NCI-H446 treated with DMSO at 0.1 percent for 48 hours (cell line): ENCODE results near the gene NLGN1.
A peak's percentile ranks its signal among the peaks of the same experiment; 100 is the strongest.

ENCODE experiments used
- DNase-seq: peaks from one replicate; lab custom pipeline; 2025; lab: John Stamatoyannopoulos, UW

The NLGN1 gene

DNA sequence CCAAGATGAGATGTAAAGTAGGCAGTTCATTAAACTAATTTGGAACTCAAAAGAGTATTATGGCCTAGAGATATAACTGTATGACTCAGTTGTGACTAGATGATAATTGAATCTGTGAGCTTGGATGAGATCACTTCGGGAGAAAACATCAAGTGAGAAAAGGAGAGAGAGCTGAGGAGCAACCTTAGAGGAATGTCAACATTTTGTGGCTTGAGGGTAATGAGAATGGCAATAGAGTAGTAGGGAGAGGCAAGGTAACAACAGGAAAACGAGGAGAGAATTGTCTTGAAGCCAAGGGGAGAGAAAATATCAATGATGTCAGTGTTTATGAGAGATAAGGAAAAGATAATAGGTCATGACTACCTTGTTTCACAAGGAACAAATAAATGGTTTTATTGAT is 580.2 kb downstream of the NLGN1 start:
- DNase-seq: no peak

DNA sequence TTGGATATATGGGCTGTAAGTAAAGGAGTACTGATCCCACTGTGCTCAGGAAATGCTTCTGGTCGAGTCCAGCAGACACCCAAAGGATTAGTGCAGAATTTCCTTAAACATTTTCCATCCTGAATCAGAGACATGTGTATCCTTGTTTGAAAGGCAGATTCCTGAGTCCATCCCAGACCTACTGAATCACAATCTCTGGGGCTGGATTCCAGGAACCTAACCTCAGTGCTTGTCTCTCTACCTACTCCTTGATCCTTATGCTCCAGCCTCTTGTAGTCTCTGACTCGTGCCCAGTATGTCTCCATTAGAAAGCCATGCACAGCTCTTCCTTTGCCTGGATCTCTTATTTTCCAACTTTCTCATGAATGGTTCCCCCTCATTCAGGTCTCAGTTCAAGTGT is 585.8 kb downstream of the NLGN1 start:
- no peak for DNase-seq

DNA sequence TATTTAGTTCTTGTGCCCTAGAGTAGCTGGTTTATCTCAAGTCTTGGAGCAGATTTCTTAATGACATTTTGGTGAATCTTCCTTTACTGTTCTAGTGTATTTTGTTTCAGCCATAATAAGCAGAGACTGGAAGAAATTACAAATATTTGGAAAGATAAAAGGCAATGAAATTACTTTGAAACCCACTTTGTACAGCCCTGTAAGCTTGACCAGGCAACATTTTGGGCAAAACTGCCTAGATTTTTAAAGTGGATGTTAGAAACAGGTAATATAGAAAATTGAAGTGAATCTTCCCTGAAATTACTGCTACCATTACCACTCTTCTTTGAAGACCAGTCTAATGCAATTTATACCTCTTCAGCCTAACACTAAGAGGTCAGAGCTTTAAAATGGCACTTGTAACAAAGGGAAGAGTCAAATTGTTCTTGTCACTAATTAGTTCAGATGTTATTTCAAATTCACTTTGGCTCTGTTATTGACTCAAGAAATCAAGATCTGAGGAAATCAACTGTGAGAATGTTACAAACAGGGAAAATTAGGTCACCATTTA is 589.4 kb downstream of the NLGN1 start:
- peak; percentile 10 for DNase-seq

DNA sequence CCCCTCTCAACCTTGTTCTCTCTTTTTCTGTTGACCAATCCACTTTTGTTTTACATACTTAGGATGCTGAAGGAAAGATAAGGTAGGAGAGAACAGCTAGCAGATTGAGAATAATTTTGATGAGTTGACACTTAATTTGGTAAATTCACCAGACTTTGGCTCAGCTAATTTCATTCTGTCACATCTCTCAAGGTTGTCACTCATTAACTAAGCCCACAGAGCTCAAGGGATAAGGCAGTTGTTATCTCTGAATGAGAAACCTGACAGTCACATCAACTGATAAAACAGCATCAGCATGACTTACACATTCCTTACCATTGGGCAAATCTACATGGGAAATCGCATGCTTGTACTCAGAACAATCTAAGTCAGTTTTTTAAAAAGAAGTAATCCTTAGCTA is 591.4 kb downstream of the NLGN1 start:
- DNase-seq: no peak

DNA sequence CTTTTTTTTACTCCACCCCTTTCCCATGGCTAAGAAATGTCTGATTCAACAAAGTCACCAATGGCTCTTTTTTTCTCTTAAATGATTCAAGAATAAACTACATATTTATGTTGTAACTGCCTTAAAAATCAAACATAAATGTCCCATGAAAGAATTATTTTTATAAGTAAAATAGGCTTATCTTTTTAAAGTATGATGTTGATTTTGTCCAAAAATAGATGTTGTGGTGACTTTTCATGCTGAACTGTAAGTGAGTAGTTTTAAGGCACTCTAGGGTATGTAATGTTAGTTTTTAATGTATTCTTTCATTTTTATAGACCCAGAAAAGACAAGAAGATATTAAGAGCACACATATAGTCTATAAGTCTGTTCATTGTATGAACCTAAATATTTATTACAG is 594.9 kb downstream of the NLGN1 start:
- no peak for DNase-seq

DNA sequence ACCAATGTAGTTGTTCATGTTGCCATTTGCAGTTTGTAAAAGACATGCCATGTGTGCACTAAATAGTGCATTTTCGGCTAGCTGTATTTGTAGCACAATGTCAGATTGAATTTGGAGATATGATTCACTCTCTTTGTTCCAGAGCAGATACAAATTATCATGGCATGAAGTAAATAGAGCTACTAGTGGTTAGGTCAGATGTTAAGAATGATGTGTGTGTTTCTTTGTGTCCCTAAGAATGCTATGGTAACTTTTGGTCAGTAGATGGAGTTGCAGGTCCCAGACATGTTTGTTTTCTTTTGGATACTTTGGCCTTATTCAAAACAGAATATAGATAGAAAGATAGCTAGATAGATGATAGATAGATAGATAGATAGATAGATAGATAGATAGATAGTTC is 595.8 kb downstream of the NLGN1 start:
- DNase-seq: peak; percentile 80

DNA sequence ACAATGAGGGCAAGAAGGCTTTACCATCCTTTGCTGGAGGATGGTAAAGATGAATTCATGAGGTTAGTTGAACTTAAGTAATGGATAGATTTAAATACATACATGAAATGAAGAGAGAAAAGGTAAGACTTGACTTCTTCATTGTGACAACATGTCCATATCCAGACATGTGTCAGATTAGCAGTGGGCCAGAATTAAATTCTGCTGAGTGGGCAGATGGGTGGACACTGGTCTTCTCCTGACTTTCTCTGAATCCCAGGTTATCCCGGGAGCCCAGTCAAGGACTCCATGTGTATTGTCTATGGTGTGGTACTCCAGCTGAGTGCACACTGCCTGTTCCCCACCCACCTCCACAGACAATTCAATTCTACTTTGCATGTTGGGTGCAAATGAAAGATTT is 603.1 kb downstream of the NLGN1 start:
- no peak for DNase-seq

DNA sequence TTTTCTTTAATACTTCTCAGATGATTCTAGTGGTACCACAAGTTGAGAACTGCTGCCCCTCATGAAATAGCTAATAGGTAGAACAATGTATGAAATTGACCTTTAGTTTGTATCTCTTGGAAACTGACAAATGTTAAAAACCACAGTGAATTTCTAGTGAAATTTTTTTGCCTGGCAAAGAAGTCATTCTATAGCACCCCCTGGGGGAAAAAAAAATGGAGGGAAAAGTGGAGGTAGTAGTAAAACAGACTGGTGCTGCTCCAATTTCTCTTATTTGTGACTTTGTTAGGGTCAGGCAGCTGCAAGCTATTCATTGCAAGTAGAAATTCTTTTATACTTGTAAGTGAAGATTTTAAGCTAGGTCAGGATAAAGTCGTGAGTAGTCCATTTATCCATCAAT is 605.0 kb downstream of the NLGN1 start:
- DNase-seq: no peak

DNA sequence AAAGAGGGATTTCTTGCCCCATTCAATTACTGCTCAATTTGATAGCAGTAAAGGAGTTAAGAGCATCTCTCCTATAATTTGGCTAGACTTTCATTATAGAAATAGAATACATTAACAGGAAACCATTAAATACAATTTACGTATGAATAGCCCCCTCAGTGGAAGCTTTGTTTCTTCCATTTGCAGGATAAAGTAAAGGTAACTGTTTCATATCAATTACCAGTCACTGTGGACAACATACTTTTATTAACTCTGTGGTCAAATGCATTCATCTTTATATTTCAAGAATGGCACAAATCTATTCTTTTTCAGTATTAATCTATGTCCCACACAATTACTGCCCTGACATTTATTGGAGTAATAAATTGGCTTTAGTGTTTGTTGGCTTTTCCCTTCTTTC is 613.4 kb downstream of the NLGN1 start:
- DNase-seq: no peak

DNA sequence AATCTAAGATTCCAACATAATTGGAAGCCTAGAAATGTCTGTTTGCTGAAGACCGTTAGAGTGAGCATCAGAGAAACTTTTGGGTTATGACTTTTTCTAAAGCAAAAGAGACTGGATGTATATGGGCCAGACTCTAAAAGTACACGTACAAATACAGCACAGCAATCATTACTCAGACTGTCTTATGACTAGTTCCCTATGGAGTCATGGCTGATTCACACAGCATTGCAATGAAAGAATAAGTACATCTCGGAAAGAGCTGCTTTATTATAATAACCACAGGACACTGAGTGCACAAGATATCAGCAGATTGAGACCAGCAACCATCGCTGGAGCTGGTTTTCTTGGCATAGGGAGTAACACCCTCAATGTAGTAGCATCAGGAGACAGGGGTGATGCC is 618.6 kb downstream of the NLGN1 start:
- DNase-seq: peak; percentile 58

DNA sequence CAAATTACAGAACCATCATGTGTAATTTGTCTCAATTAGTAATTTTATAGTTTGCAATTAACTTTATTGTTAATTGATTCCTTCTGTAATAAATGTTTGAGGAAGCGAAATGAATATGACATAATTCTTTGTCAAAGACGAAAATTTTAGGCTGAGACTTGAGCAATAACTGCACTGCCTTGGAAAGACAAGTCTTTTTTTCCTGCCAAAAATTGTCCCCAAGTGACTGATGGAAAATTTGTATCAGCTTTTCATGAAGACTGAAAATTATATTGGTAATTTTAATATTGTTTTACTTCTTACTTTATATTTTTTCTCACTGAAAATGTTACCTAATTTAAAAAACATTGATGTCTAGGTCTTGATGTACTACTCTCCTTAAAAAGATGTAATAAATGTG is 622.6 kb downstream of the NLGN1 start:
- DNase-seq: no peak

DNA sequence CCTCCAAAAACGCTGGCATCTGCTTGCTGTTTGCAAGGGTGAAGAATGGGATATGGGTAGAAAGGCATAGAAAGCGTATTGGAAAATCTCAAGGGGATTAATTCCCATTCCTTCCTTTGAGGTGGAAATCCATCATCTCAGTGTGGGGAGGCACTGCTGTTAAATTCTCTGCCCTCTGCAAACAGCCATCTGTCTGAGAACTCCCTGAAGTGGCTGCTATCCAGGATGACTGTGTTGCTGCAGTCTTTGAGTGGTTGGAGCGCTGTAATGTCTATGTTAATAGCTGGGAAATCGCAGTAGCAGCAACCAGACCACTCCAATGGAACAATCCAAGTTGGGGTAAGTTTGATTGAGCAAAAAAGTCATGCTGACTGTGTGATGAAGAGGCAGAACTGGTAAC is 625.9 kb downstream of the NLGN1 start:
- DNase-seq: peak; percentile 100

DNA sequence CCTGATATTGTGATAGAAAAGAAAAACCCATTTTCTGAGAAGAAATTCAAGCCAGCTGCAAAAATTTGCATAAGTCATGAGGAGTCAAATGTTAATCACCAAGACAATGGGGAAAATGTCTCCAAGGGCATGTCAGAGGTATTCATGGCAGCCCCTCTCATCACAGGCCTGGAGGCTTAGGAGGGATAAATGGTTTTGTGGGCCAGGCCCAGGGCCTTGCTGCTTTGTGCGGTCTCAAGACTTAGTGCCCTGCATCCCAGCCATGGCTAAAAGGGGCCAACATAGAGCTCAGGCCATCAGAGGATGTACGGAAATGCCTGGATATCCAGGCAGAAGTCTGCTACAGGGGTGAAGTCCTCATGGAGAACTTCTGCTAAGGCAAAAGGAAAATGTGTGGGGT is 631.1 kb downstream of the NLGN1 start:
- DNase-seq: no peak

DNA sequence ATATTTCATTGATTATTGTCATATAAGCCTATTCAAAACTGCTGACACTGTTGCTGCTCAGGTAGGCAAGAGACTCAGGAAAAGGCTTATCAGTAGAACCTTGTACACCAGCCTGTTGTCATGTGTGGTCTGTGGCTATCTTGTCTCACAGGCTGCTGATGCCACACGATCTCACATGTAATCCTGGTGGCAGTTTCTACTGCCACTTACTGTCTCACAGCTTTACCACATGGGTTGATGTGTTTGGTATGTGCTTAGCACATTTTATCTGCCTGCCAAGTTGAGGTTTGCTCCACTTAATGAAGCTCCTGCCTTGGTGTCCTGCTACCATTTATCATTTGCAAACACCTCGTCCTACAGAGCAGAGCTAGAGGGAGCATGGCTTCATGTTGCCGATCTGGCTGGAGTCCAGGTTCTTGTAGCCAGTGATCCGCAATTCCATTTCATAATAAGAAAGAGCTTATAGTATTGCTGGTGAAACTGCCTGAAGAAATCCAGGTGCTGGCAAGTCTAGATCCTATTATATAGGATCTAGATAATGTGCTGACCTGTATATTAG is 637.9 kb downstream of the NLGN1 start:
- peak; percentile 61 for DNase-seq

DNA sequence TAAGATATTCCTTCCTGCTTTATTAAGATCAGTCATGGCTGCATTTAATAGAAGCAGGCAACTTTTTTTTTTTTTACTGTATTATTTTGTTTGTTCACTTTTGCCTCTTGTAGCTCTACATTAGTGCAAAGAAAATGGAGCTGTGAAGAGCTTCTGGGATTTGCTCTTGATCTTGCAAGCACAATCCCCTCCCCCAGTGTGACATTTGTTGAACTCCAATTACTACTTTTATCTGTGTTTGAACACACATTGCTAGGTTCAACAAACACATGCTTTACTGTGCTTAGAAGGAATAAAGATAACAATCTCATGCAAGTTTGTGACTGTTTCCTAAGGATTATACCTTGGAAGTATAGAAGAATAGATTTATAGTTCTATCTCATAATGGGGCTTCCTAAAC is 648.8 kb downstream of the NLGN1 start:
- no peak for DNase-seq

DNA sequence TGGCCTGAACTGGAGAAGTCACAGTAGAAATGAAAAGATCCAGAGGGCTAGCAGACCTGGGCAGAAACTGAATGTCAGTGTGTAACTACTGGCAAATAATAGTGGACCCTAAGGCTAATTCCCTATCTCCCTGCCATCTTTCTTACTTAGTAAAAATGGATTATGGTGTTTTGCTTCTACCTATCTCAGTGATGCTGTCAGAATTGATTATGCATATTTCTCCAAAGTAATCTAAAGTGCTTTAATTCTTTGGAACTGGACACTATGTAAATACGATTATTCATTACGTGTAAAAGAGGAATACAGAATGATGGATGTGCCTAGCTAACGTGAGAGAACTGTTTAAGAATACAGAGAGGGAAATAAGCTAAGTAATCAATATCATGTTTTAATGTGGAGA is 651.9 kb downstream of the NLGN1 start:
- DNase-seq: no peak

DNA sequence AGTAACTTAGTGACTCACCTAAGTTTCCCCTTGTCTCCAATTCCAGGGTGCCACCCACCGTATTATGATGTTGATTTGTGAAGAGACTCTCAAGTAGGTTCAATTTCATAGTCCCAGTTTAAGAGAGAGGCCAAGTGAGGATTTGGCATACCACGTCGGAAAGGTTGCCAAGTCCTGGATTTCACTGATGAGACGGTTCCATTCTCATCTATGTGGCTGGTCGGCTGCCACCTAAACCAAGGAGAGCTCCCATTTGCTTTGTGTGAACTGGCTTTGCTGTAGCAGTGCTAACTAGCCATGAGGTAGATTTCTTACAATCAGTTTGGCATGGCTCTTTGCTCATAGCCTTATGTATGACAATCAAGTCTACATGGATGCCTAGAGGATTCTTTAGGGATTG is 653.6 kb downstream of the NLGN1 start:
- peak; percentile 93 for DNase-seq

DNA sequence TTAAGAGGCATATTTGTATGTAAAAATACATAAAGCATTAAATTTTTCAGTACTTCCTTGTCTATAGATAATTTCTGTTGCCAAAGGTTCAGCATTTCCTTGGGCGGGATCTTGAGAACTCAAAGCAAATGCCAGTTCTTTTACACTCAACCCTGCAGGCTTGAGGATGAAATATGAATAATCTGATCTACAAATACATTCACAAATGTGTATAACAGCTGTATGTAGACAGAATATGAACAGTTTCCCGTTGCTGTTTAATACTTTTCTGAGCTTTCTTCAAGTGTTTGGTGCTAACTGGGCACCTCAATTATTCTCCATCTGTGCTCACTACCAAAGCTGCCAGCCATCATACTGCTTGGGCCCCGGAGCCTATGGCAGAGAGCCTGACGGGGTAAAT is 661.3 kb downstream of the NLGN1 start:
- no peak for DNase-seq

DNA sequence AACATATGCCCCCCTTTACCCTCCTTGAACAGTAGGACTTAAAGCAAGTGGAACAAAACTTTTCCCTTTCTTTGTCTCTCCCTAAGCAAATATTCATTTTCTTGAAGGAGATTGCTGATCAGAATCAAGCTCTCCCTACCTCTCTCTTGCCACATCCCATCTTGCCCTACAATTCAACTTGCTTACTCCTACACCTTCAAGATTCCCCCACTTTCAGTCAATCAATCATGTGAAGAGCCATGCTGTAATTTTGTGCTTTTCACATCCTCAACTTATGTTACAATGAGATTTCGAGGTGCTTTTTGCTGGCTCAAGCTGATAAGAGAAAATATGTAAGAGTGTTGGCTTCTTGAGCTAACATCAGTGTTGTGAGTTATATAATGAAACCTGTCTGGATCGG is 662.9 kb downstream of the NLGN1 start:
- no peak for DNase-seq

DNA sequence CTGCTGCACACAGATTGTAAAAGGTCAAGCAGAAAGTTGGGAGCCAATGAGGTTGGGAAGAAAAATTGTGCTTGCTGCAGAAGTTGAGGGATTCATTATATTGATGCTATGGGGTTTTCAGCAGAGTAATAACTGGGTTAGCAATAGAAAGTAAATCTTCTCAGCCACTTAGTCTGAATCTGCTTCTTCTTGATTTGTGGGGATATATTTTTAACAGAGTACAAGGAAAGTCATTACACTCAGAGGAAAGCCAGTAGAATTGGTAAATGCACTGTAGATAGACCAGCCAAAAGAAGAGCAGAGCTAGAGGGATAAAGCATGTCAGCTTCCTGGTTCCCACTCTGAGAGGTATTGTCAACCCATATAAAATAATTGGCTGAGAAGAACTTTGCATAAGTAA is 663.6 kb downstream of the NLGN1 start:
- DNase-seq: no peak

DNA sequence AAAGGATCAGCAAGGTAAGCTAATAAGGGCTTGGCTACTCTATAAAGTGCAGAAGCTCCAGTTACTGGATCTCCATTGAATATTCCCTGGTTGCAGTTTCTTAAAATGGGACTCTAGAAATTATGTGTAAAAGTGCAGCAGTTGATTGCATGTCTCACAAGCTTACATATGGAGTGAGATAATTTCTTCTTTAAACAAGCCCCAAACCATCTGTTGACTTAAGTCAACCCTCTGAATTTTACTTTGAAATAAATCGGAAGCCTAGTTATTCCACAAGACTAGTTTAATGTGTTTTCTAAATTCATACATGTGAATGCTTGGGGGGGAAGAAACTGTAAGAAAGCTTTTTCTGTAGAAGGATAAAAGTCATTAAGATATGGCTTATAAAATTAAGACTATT is 664.2 kb downstream of the NLGN1 start:
- peak; percentile 17 for DNase-seq

DNA sequence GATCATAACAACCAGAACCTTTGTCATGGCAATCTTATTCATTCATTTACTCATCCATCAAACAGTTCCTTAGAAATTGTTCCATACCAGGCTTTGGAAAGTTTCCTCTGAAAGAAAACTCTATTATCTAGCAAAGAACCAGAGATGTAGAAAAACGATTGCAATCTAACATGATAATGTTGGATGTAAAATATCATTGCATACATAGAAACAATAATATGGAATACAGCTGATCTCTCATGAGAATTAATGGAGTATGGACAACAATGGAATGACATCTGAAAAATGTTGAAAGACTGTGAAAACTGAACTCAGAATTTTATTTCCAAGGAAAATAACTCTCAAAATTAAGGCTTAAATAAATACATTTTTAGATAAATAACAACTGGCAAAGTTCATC is 665.4 kb downstream of the NLGN1 start:
- DNase-seq: no peak

DNA sequence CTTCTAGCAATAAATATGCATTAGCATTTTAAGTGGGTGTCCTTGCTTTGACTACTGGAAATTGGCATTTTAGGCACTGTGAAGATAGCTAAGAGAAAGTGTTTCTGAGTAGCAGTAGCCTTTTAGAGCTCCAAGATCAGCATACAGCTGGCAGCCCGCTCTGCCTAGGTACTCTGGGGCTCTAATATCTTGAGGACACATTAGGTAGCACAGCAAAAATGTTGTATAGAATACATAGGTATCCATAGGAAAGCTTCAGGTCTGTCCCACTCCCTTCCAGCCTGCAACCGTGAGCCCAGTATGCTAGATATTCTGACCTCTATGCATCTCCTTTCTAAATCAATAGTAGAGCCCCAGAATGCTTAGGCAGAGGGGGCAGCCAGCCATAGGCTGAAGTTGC is 670.5 kb downstream of the NLGN1 start:
- DNase-seq: no peak

DNA sequence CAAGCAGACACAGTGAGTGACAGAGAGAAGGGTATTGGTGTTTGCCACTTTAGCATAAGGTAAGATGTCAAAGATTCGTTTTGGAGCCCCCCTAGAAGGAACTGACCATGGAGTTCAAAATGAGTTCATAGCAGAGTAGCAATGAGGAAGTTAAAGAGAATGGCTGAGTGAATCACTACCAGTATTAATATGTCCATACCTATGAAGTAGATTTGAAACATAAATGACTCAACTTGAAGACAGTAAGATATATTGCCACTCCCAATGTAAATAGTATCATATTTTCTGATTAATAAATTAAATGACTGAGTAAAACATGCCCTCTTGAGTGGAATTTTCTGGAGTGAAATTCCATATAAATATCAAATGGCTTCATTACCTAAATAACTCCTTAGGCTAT is 675.1 kb downstream of the NLGN1 start:
- no peak for DNase-seq

DNA sequence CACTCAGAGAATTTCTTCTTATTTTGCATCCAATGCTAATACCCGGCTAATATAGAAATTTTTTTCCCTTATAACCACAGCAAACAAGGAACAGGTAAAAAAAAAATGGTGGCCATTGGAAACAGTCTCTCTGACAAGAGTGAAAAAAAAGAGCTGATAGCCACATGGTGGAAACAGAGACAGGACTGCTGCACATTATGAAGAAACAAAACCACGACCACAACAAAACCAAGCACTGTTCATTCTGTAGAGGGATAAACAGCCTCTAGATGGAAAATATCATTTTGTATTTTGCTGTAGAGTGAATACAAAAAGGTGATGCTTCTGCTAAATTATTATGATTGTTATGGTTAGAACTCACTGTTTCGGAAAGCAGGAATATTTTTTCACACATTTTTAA is 686.2 kb downstream of the NLGN1 start:
- no peak for DNase-seq
